ENCODE results near the gene RRN3.
"Not testable (repeated sequence)": the region's sequence is repeated elsewhere in the genome, so short reads cannot be mapped to it uniquely, and the experiment has no call there.

Gene RRN3, protein sequence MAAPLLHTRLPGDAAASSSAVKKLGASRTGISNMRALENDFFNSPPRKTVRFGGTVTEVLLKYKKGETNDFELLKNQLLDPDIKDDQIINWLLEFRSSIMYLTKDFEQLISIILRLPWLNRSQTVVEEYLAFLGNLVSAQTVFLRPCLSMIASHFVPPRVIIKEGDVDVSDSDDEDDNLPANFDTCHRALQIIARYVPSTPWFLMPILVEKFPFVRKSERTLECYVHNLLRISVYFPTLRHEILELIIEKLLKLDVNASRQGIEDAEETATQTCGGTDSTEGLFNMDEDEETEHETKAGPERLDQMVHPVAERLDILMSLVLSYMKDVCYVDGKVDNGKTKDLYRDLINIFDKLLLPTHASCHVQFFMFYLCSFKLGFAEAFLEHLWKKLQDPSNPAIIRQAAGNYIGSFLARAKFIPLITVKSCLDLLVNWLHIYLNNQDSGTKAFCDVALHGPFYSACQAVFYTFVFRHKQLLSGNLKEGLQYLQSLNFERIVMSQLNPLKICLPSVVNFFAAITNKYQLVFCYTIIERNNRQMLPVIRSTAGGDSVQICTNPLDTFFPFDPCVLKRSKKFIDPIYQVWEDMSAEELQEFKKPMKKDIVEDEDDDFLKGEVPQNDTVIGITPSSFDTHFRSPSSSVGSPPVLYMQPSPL

DNA sequence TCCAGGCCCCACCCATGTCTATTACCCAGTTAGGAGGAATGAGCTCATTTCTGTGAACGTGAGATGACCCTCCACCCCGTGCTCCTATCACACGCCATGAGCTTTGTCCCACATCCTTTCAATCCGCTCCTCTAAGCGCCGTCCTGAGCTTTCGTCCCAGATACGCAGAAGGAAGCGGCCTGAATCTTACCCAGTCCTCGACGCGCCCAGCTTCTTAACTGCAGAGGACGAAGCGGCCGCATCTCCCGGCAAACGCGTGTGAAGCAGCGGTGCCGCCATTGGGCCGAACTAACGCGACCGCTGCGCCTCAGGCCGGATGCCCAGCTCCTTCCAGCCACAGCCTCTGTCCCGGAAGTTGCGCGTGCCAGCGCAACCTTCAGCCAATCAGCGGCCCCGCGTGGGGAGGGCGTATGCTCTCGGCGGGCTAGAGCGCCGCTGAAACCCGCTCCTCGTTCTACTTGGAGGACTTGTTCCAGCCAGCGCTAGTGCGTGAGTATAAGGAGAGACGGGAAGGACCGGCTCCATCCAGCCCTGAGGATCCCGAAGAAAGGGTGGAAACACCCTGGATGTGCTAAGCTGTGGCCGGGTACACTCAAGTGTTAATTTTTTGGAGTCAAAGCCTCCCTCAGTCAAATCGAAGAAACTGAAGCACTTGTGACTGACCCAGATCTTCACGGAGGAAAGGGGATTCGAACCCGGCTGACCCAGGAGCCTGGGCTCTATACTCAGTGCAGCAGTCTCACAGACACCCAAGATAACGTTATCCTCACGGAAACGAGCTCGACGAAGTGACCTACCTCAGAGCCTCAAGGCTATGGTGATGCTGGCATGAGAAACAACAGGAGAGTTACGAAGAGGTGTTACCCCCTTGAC lies at the start of gene RRN3:
Gene RRN3, minus strand, starts transcription at position 318 of the 873 bp plus-strand sequence. Its CDS starts 39 bp downstream, at position 279.
- not testable (repeated sequence) for H3K4me1 ChIP-seq (ENCODE audit: insufficient read depth, low read length); H3K9me3 ChIP-seq (ENCODE audit: insufficient read depth, low read depth, low read length); H3K27me3 ChIP-seq (ENCODE audit: insufficient read depth, low read length)
- Histone ChIP-seq H3K36me3 (ENCODE audit: insufficient read depth, low read depth, low read length) (peaks cover 25% of the 10 kb centered on the region), H3K4me3 (ENCODE audit: low read length) (peak within 1 kb of the TSS; percentile 92), H3K9ac (ENCODE audit: low read depth, low read length) (peak within 1 kb of the TSS; percentile 95), H3K27ac (ENCODE audit: low read length) (peak within 1 kb of the TSS; percentile 83)

DNA sequence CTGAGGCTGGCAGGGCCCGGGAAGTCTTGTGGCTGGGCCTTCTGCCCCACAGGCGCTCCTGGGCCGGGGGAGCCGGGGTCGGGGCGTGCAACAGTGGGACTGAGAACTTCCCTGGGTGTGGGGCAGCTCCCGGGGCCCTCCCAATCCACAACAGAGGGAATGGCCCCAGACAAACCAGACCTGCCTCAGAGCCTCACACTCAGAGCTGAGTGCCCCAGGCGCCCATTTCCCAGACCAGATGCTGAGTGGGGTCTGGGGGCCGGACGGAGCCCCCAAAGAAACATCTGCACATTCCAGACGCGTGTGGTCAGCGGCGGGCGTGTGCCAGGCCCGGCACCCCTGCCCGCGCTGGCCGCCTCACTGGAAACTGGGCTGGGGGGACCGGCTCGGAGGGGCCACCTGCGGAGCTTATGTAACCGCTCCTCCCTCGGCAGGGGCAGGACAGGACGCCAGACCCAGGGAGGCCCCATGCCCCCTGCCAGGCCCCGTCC lies 49.6 kb upstream of the RRN3 start:
- not testable (repeated sequence) for H3K27me3 ChIP-seq (ENCODE audit: insufficient read depth, low read length); H3K9ac ChIP-seq (ENCODE audit: low read depth, low read length); H3K27ac ChIP-seq (ENCODE audit: low read length); H3K9me3 ChIP-seq (ENCODE audit: insufficient read depth, low read depth, low read length); H3K4me3 ChIP-seq (ENCODE audit: low read length); H3K4me1 ChIP-seq (ENCODE audit: insufficient read depth, low read length); H3K36me3 ChIP-seq (ENCODE audit: insufficient read depth, low read depth, low read length)

DNA sequence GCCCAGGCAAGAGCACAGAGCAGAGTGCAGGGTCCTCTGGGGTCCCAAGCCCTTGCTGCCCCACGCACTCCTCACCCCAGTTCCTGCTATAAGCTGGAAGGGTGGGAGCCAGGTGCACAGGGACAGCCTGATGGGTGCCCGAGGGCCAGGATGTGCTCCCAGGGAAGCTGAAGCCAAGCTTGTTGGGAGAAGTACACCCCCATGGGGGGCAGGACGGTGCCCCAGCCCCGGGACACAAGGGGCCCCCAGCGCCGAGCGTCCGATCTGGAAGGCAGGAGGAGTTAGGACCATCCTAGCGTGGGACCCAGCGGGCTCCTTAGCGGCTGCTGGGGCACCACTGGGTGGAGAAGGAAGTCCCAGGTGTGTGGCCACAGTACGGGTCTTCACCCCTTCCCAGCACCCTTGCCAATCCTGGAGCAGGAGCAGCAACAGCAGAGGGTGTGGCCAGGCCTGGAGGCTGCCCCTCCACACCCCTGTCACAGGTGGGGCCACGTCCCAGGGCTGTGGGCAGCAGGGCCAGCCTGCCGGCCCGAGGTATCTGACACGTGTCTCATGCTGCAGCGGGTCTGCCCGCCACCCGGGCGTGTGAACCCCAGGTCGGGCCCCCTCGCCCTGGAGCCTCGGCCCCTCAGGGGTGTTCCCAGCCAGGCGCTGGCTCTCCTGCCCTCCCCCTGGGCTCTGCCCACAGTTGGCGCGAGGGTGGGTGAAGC lies 49.0 kb upstream of the RRN3 start:
- not testable (repeated sequence) for H3K36me3 ChIP-seq (ENCODE audit: insufficient read depth, low read depth, low read length); H3K4me1 ChIP-seq (ENCODE audit: insufficient read depth, low read length); H3K9me3 ChIP-seq (ENCODE audit: insufficient read depth, low read depth, low read length); H3K27ac ChIP-seq (ENCODE audit: low read length); H3K4me3 ChIP-seq (ENCODE audit: low read length); H3K9ac ChIP-seq (ENCODE audit: low read depth, low read length); H3K27me3 ChIP-seq (ENCODE audit: insufficient read depth, low read length)

DNA sequence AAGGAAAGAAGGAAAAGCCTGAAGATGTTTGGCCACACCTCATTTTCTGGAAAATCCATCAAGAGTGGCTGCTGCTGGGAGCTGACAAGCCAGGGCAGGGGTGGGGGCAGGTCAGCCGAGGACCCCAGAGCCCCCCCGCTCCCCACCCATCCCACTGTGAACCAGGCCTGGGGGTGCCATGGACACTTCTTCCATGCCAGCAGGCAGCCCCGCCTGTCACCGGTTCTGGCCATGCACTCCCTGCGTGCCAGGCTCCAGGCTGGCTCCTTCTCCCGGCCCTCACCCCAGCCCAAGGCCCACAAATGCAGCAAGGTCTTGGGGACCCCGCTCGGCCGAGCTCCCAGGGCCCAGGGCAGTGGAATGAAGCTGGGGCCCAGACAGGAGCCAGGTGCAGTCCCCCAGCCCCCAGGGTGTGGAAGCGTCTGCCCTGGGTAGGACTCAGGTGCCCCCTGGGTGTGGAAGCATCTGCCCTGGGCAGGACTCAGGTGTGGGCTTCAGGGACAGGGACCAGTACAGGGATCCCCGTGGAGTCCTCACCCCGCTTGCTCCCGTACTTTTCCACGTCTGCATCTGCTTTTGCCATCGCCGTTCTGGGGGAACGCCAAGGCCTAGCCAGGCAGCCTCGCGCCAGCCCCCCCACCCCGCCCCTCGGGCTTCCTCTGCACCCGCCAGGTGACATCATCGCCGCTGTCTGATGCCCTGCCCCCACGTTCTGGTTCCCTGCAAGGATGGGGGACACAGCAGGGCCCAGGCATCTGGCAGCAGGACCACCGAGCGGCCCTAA lies 48.2 kb upstream of the RRN3 start:
- not testable (repeated sequence) for H3K27ac ChIP-seq (ENCODE audit: low read length); H3K9me3 ChIP-seq (ENCODE audit: insufficient read depth, low read depth, low read length); H3K27me3 ChIP-seq (ENCODE audit: insufficient read depth, low read length); H3K4me1 ChIP-seq (ENCODE audit: insufficient read depth, low read length); H3K4me3 ChIP-seq (ENCODE audit: low read length); H3K9ac ChIP-seq (ENCODE audit: low read depth, low read length); H3K36me3 ChIP-seq (ENCODE audit: insufficient read depth, low read depth, low read length)

DNA sequence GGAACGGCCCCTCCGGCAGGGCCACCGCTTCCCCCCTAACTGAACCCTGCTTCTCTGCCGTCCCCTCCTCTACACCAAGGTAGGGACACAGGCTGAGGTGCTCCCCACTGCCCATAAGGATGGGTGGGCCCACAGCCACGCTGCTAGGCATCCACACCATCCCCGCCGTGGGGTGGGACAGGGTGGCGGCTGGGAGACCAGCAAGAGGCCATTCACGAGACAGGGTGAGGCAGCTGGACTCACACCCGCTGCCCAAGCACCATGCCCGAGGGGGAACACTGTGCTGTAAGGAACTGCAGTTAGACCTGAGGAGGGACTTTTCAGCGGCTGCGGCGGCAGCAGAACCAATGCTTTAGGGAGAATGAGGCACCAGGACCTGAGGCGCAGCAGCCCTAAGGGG lies 47.5 kb upstream of the RRN3 start:
- no peaks in the 10 kb centered on the region for H3K27me3 ChIP-seq (ENCODE audit: insufficient read depth, low read length)
- 0 out of 2 replicates have a peak, but pooled peaks cover 4% of the 10 kb centered on the region for H3K4me1 ChIP-seq (ENCODE audit: insufficient read depth, low read length)
- no peak overlapping the region for H3K4me3 ChIP-seq (ENCODE audit: low read length)
- H3K9ac ChIP-seq (ENCODE audit: low read depth, low read length) = no peak overlapping the region
- H3K27ac ChIP-seq (ENCODE audit: low read length) = no peak overlapping the region
- no peaks in the 10 kb centered on the region for H3K9me3 ChIP-seq (ENCODE audit: insufficient read depth, low read depth, low read length)
- no peaks in the 10 kb centered on the region for H3K36me3 ChIP-seq (ENCODE audit: insufficient read depth, low read depth, low read length)

DNA sequence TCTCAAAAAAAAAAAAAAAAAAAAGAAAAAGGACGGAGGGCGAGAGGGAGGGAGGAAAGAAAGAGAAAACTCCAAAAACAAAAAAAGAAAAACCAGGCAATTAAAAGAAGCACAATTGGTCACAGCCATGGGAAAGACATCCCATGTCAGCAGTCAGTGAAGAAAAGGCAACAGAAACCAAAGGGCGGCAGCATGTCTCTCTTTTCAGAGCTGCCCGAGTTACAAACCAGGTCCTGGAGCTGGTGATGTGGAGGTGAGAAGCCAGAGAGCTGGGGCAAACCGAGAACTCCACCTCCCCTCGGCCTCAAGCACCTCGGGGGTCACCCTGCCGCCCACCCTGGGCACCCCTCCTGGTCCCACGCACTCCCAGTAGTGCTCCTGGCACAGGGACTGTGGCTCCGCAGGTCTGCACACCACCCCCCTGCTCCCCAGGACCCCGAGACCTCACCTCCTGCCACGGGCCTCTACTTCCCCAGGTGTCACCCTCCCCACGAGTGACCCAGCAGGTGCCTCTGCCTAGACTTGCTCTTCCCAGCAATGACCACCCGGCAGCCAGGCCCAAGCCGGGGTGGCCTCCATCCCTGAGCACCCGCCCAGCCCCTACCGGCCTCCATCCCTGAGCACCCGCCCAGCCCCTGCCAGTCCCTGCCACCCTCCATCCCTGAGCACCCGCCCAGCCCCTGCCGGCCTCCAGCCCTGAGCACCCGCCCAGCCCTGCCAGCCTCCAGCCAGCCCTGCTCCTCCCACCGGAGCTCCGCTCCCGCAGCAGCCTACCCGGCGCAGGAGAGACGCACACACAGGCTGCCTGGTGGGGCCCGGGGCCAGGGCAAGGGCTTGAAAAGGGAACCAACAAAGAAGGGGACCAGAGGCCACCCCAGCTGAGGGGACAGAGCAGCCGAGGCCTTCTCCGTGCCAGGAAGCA lies 46.6 kb upstream of the RRN3 start:
- not testable (repeated sequence) for H3K9me3 ChIP-seq (ENCODE audit: insufficient read depth, low read depth, low read length); H3K4me3 ChIP-seq (ENCODE audit: low read length); H3K4me1 ChIP-seq (ENCODE audit: insufficient read depth, low read length); H3K27me3 ChIP-seq (ENCODE audit: insufficient read depth, low read length); H3K27ac ChIP-seq (ENCODE audit: low read length); H3K36me3 ChIP-seq (ENCODE audit: insufficient read depth, low read depth, low read length); H3K9ac ChIP-seq (ENCODE audit: low read depth, low read length)

DNA sequence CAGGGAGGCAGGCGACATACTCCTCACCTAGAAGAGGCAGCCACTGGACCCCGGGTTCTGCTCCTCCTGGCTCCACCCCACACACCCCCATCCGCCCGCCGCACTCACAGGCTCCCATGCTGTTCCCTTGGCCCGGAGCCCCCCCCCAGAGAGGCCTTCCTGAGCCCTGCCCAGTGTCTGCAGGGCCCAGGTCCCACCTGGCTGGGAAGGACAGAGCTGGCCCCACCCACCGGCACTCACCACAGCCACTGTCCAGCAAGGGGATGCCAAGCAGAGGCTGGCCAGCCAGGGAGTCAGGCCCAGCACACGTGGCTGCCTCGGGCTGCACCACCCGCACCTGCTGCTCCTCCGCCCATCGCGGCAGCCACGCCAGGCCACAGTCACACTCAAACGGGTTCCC lies 43.4 kb upstream of the RRN3 start:
- not testable (repeated sequence) for H3K27me3 ChIP-seq (ENCODE audit: insufficient read depth, low read length); H3K4me1 ChIP-seq (ENCODE audit: insufficient read depth, low read length); H3K36me3 ChIP-seq (ENCODE audit: insufficient read depth, low read depth, low read length); H3K4me3 ChIP-seq (ENCODE audit: low read length); H3K27ac ChIP-seq (ENCODE audit: low read length); H3K9ac ChIP-seq (ENCODE audit: low read depth, low read length); H3K9me3 ChIP-seq (ENCODE audit: insufficient read depth, low read depth, low read length)

DNA sequence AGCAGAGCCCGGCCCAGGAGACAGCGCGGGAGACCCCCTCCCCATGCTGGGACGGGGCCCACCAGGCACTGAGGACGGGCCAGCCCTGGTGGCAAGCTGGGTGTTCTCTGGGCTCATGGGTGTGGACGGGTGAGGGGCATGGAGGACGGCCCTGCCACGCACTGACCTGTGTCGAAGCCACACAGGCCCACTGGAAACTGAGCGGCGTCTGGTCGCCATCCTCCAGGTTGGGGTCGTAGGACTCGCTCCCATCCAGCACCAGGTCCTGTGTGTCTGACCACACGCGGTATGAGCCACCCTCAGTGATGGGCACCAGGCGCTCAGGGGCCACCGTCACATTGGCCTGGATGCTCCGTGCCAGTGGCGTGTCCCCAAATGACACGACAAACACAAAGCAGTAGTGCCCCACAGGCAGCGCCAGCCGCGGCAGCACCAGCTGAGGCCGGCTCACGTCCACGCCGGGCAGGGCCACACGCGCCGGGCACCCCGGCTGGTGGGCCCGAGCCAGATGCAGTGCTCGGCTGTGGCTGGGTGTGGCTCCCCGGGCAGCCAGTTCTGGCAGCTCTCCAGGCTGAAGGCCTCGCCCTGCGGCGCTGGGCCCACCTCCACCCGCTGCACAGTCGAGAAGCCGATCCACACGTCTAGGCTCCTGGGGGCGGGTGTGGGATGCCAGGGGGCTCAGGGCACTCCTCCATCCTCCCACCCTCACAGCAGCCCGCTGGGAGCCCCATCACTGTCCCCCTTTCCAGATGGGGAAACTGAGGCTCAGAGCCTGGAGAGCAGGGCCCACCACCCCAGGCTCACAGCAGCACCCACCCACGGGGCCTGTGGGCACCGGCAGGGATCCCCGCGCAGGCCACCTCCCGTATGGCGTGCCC lies 41.6 kb upstream of the RRN3 start:
- not testable (repeated sequence) for H3K4me1 ChIP-seq (ENCODE audit: insufficient read depth, low read length); H3K36me3 ChIP-seq (ENCODE audit: insufficient read depth, low read depth, low read length); H3K4me3 ChIP-seq (ENCODE audit: low read length); H3K27me3 ChIP-seq (ENCODE audit: insufficient read depth, low read length); H3K9me3 ChIP-seq (ENCODE audit: insufficient read depth, low read depth, low read length); H3K9ac ChIP-seq (ENCODE audit: low read depth, low read length); H3K27ac ChIP-seq (ENCODE audit: low read length)

DNA sequence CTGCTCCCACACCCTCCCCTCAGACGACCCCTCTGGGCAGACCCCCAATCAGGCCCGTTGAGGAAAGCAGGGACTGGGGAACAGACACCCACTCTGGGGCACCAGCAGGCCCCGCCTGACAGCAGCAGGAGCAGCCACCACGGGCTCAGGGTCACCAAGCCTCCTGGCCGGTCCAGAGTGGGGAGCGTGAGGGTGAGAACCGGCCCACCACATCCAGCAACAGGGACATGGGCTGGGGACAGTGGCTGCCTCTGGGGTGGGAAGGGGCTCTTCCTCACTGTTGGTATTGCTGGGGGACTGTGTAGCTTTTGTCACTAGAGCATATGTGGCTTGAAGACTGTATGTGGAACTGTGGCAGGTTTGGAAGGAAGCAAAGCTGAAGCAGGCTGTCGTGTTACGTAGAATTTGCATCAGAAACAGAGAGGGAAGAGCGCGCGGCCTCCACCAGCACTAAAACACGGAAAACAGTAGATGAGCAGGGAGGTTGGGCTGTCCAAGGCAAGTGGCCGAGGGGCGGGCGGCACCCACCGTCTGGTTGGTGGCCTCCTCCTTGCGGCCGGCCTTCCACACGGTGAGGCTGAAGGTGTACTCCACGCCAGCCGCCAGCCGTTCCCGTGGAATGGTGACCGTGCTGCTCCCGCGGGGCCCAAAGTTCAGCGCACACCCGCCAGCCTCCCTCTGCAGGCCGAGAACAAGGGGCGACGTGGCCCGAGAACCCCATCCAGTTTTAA lies 40.8 kb upstream of the RRN3 start:
- H3K4me3 ChIP-seq (ENCODE audit: low read length); H3K9ac ChIP-seq (ENCODE audit: low read depth, low read length); H3K36me3 ChIP-seq (ENCODE audit: insufficient read depth, low read depth, low read length); H3K27ac ChIP-seq (ENCODE audit: low read length); H3K4me1 ChIP-seq (ENCODE audit: insufficient read depth, low read length); H3K9me3 ChIP-seq (ENCODE audit: insufficient read depth, low read depth, low read length); H3K27me3 ChIP-seq (ENCODE audit: insufficient read depth, low read length): not testable (repeated sequence)

All from iPS-20b (cell line).